GDM1 (cell line): Measurements from ENCODE around the gene WSCD2.

Experiments used
- DNase-seq: peaks from one replicate; lab custom pipeline; 2025; lab: John Stamatoyannopoulos, UW

Gene WSCD2

DNA sequence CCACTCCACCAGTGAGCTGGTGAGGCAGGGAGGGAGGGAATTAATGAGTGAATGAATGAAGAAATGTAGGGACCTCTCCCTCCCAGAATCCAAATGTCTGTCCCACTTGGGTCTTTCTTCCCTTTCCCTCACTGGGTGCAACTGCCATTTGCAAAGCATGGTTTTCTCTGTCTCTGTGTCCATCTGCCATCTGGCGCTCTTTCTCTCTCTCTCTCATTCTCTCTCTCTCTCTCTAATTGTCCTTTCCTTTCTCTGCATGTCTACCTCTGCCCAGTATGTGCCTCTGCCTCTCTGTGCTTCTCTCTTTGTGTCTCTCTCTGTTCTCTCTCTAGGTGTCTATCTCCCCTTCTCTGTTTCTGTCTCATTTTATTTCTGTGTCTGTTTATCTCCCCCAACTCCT, 107.3 kb downstream of the WSCD2 start:
- DNase-seq = no peak

DNA sequence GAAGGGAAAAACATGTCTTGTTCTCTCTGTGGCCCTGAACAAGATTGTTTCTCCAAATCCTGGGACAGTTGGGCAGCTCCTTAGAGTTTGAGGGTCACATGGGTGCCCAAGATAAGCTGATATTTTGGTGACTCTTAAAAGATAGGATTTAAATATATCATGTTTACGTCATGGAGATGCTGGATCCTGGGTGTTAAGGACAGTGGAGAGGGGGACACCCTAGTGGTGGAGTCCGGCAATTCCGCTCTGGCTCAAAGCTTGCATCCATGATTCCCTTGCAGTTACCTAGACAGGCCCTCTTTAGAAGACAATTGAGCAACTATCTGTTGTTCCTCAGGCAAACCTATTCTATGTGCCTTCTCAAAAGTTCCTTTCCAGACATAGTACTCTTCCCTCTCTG, 108.2 kb downstream of the WSCD2 start:
- DNase-seq = no peak

DNA sequence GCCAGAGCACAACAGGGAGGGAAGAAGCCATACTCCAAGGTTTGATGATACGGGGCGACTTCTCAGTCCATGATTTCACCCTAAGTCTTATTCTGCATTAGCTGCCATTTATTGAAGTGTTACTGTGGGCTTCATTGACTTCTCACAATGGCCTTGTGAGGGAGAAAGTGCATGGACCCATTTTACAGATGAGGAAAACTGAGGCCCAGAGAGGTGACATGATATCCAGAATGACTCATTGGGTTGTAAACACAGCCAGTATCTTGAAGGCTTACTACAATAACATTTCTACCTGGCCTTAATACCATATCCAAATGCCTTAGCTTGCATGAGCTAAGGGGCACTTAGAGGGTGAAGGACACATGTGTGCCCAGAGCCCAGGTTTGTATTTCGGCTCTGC, 109.4 kb downstream of the WSCD2 start:
- DNase-seq = no peak

DNA sequence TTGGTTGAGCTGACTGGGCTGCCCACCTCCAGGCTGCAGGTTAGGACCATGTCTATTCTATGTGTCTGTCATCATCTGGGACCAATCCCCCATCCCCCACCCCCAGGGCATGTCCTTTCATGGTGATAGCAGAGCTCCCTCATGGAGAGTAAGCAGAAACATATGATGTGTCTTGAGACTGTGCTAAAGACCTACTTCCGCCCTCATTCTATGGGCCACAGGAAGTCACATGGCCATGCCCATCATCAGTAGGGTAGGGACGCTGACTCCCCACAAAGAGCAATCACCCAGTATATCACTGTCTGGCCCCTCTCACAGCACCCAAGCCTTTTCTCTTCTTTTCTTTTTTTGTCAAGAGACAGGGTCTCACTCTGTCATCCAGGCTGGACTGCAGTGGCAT, 110.3 kb downstream of the WSCD2 start:
- no peak for DNase-seq

DNA sequence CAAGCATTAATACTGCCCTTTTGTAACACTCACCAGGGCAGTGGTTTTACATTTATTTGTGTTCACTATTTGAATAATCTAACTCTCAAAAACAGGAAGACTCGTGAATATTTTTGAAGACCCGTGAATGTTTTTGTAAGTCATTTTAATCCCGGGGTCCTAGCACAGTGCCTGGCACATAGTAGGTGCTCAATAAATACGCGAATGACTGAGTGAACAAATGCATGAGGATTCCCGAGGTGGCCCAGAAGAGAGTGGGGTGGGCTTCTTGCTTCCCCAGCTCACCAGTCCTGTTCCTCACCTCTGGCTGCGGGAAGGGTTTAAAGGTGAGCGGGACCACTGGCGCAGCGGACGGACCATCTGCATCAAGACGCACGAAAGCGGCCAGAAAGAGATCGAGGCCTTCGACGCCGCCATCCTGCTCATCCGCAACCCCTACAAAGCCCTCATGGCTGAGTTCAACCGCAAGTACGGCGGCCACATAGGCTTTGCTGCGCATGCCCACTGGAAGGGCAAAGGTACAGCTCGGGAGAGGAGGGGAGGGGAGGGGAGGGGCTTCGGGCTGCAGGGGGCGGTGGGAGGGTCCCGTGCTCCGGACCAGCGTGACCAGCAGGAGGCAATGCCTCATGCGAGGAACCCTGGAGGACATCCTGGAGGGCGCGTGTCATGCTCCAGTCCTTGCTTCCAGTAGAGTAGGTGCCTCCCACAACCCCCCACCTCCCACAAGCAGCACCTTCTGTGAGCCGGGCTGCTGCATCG, 111.1 kb downstream of the WSCD2 start:
- DNase-seq = no peak

DNA sequence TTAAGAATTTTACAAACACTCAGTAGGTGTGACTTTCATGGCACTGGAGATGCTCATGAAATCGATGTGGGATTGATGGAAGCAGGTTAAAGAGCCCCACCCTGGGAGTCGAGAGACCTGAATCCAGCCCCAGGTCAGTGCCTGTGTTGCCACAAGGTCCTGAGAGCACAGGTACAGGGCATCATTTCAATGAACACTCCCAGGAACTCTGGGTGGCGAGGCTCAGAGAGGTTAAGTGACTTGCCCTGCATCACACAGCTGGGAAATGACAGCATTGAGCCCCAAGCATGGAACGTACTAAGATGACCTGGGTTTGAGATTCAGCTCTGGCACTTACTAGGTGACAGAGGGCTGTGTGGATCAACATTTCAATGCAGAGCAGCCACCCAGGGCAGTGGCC, 111.8 kb downstream of the WSCD2 start:
- no peak for DNase-seq

DNA sequence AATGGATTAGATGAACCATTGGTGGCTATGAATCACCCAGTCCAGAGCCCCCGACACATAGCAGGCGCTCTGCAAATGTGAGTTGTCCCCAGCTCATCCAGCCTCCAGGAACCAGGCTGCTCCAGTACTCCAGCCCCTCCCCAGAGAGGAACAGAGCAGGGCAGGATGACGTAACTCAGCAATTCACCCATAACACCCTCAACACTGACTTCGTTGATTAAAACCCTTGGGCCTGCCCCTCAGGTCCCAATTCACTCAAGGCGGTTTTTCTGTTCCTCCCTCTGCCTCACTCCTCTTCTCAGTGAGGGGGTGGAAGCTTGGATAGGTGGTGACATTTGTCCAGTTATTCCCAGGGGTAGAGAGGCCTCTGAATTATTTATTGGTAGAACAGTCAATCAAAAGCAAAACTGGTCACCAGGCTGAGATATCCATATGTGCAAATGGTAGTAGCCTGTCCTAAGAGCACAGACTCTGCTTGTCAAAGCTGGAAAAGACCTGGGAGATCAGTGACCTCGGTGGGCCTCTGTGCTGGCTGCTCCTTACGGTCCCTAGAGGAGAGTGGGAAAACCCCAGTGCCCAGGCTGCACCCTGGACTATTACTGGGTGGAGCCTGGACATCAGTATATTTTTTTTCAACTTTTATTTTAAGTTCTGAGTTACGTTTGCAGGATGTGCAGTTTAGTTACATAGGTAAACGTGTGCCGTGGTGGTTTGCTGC, 113.1 kb downstream of the WSCD2 start:
- no peak for DNase-seq

DNA sequence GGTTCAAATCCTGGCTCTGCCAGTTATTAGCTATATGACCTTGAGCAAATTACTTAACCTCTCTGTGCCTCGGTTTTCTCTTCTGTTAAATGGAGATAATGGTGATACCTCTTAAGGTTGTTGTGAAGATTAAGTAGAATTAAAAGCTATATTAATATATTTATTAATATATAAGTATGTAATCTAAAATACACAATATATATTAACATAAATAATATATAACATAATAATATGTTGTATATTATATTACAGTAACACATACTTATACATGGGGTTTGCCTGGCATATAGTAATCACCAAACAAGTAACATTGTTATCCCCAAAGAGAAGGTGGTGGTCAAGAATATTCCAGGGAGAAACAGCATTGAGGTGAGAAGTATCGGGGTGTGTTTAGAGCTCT, 118.0 kb downstream of the WSCD2 start:
- DNase-seq = no peak

DNA sequence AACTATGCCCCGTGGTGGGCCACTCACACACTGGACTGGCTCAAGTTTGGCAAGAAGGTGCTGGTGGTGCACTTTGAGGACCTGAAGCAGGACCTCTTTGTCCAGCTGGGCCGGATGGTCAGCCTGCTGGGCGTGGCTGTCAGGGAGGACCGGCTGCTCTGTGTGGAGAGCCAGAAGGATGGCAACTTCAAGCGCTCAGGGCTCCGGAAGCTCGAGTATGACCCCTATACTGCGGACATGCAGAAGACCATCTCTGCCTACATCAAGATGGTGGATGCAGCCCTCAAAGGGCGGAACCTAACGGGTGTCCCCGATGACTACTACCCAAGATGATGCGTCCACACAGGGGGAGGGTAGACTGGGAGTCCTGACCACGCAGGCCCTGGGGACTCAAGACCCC, 118.9 kb downstream of the WSCD2 start:
- no peak for DNase-seq

DNA sequence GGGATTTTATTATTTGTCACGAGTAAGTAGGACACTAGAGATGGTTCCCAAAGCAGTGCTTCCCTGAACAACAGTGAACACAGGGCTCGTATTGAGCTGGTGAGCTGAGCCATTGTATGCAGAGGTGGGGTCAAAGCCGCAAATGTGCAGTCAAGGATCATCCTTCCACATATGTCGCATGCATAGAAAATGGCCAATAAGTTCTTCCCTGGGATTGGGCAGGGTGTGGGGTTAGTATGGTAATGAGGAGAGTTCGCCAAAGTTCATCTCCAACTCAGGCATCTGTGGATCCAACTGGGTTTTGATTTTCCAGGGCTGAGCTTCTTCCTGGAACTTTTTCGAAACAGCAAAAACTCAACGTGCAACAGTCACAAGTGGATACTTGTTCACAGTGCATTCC, 123.4 kb downstream of the WSCD2 start:
- no peak for DNase-seq

DNA sequence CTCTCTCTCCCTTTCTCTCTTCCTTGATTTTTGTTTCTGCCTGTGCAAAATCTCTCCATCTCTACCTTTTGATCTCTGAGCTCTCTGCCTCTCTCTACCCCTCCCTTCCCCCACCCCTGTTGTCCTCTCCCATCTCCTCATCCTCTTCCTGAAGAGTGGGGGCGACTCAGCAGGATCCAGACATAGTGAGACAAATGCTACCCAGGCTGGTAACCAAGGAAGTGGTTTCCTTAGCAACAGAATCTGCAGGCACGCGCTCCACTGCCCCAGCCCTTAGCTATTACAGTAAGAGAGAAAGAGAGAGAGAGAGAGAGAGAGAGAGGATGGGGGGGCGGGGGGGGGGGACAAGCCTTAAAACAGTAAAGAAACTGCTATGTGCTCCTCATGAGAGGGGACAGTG, 124.5 kb downstream of the WSCD2 start:
- DNase-seq = no peak

DNA sequence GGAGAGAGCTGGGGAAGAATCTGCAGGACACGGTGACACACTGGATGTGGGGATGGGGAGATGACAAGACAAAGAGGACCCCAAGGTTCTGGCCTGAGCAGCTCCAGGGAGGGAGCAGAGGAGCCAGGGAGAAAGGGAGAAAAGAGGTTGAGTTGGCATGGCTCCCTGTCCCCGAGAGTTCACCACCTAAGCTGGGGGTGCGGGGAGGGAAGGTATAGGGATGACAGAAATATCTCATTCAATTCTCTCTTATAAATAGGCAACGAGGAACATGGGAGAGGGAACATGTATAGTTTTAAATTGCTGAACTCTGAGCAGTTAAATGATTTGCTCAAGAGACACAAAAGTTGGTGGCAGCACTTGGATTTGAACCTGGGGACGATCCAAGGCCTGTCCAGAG, 124.9 kb downstream of the WSCD2 start:
- no peak for DNase-seq

DNA sequence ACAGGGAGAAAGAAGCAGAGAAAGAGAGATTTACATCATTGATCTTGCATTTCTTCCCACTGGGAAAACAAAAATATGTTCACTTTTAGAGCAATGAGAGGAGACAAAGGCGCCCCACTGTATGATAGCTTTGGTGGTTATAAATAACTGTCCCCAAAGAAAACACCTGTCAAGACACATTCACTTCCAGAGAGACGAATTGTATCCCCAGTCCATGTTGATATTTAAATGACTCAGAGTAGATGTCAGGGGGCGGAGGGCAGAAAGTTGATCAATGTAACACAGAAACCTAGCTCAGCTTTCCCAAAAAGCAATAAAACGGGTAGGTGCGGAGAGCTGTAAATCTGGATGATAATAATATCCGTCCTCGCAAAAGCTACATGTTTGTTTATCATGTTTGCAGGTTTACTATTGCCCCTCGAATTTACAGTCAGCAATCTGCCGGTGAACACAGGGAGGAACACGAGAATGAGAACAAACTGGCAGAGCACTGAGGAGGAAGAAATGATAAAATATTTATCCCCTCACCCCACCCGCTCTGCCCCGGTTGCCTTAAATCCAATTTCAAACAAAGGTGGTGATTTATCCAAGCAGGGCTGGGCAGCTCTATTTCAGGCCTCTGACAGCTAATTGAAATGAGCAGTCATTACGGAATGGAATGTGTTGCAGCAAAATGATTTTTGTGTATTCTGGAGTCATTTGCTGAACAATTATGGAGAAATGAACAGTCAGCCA, 125.6 kb downstream of the WSCD2 start:
- no peak for DNase-seq

DNA sequence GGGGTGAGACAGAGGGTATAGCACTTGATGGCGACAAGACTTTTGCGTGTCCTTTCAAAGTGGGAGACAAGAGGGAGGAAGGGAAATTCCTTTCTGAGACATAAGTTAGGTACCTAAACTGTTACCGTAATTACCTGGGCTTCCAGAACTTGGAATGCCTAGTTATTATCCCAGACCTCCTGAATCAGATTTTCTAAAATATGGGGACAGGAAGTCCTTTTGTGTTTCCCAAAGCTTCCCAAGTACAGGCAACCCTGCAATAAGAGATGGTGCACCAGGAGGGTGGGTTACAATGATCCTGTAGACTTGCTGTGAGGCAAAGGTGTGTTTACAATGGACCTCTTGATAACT, 126.1 kb downstream of the WSCD2 start:
- no peak for DNase-seq

DNA sequence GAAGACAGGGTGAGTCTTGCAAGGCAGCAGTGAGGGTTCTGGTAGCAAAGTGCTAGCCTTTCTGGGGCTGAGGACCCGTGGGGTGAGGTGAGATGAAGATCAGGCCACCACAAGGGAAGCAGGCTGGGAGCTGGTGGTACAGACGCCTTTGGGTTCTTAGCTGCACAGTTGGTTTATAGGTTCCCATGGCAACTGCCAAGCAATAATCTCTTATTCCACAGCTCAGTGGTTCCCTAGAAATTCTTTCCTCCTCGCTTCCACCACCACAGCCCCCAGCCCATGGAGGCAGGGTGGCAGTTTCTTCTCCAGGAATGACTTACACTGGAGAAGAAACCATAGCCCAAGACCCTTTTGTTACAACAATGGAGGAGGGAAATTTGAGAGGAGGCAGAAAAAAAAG, 127.9 kb downstream of the WSCD2 start:
- DNase-seq = no peak

DNA sequence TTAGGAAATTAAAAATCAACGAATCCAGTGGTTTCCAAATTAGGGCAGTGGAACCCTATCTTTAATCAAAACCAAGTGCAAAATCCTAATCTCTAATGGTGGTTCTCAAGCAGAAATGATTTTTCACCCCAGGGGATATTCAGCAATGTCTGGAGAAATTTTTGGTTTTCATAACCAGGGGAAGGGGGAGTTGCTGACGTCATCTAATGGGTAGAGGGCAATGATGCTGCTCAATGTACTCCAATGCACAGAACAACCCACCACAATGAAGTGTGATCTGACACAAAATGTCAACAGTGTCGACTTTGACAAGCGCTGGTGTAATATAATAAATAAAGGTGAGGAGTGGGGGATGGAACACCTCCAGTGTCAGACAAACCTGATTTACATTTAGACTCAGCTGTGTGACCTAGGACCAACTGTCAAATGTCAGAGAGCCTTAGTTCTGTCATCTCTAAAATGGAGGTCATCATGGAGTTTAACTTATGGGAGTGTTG, 128.6 kb downstream of the WSCD2 start:
- DNase-seq = no peak

DNA sequence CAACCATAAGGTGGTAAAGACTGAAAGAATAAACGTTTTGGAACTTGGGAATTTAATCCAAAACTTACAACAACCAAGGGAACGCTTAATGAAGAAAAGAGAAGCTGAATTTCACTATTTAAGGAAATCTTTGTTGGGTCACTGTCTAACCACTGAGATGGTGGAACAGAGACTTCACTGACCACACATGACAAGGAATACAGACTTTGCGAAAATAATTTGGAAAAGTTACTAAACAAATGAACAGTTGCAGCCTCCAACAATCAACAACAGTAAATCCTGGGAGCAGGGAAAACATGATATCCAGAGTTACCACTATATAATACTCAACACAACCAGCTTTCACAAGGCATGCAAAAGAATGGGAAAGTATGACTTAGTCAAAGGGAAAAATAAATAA, 131.0 kb downstream of the WSCD2 start:
- no peak for DNase-seq

DNA sequence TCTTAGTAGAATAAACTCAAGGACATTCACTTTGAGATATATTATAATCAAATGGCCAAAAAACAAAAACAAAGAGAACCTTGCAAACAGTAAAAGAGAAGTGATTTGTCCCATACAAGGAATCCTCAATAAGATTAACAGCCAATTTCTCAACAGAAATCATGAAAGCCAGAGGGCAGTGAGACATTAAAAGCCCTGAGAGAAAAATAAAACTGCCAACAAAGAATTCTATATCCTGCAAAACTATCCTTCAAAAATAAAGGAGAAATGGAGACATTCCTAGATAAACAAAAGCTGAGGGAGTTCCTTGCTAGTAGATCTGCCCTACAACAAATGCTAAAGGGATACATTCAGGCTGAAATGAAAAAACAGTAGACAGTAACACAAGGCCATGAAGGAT, 131.9 kb downstream of the WSCD2 start:
- DNase-seq = no peak

DNA sequence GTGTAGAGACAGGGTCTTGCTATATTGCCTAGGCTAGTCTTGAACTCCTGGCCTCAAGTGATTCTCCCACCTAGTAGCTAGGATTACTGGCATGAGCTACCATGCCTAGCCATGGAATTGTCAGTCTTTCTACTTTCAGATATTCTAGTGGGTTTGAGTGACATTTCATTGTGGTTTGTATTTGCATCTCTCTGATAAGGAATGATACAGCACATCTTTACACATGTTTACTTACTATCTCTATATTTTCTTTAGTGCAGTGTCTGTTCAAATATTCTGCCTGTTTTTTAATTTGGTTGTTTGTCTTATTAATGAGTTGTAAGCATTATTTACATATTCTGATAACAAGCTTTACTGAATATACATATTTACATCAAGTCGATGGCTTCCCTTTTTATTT, 136.4 kb downstream of the WSCD2 start:
- DNase-seq = no peak

DNA sequence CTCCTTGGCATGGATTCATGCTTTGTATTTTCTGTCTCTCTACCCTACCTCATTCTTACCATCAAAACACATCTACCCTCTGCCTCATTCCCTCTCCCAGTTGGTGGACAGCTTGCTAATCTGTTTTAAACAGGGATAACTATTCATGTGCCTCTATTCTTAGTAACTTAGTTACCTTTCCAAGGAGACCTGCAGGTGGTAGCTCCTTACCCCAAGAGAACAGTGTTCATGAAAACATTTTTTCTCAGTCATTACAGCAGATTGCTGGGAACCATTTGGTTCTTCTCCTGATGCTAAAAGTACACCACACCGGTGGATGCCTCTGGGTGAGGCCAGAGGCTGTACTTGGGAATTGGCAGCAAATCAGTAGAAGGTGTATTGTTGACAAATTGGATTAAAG, 137.0 kb downstream of the WSCD2 start:
- no peak for DNase-seq

DNA sequence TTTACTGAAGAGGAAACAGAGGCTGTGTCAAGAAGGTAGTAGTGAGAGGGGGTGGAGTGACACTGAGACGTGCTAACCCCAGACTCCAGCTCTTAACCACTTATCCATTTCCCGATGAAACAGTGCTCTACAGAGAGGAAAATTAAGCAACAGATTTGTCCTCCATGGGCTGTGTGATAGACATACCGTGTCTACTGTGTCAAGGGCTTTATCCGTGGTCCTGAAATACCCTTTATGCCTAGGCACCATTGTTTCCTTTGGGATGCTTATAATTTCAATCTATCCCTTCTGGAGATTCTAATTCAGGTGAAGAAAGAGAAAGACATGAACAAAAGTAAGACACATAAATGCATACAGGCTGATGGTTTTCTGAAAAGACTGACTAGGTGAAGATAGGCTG, 138.4 kb downstream of the WSCD2 start:
- DNase-seq = no peak

DNA sequence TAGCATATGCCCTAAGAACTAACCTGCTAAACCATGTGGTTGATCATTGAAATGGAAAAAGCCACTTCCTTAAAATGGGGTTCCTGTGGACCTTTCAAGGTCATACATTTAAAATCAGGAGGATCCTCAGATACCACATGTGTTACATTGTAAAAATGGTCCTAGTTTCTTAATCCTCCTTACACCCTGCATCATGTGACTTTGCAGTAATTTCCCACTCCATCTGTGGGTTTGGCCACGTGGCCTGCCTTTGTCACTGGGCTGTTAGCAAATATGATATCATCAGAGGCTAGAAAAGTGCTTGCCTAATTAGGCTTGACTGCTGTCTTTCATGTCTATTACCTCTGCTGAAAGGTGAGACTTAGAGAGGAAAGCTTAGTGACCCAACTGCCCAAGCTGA, 139.3 kb downstream of the WSCD2 start:
- DNase-seq = no peak

DNA sequence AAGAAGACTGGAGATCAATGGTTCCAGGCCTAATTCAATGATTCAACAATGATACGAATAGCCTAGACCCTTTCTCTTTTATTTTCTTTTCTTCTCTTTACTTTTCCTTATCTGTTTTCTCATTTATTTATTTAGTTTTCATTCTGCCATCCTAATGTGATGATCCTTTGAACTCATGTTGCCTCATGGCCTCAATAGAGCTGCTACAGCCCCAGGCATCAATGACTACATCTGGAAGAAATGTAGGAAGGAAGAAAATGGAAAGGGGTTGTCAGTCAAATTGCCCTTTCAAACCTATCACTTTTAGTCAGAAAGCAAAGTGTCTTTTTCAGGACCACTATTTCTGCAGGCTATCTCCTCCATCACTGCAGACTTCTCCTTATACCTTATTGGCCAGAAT, 140.1 kb downstream of the WSCD2 start:
- no peak for DNase-seq
